ENCODE results near the gene SNAP23.

SNAP23 gene

GRCh38 chr15:42575188-42576039, 80.0 kb downstream of the SNAP23 start, which contains the start of gene STARD9:
Gene STARD9 (plus strand): TSS chr15:42575606. CDS start chr15:42575716, 110 bp downstream.
- DNase-seq, result peak; percentile 97

- no peak for DNase-seq
Observed at GRCh38 chr15:42576040-42576594, 80.7 kb downstream of the SNAP23 start.

- DNase-seq, result no peak
Observed at GRCh38 chr15:42576776-42577175, 81.3 kb downstream of the SNAP23 start.

- no peak for DNase-seq
Observed at GRCh38 chr15:42577514-42578031, 82.1 kb downstream of the SNAP23 start.

GRCh38 chr15:42578984-42579537, 83.6 kb downstream of the SNAP23 start:
- DNase-seq, result no peak

GRCh38 chr15:42581272-42581730, 85.9 kb downstream of the SNAP23 start:
- peak; percentile 83 for DNase-seq
